ENCODE data around the gene FTH1. TPM values are rescaled to one million over a fixed set of nuclear protein-coding genes. Genes with fewer than 3 reads are reported as not detected.

Gene FTH1
- total and polyA plus RNA-seq, 2 of the 13 experiments (the other 11 are each of a cell fraction or from before 2014, with no cell fraction given): 607 to 760 TPM

DNA sequence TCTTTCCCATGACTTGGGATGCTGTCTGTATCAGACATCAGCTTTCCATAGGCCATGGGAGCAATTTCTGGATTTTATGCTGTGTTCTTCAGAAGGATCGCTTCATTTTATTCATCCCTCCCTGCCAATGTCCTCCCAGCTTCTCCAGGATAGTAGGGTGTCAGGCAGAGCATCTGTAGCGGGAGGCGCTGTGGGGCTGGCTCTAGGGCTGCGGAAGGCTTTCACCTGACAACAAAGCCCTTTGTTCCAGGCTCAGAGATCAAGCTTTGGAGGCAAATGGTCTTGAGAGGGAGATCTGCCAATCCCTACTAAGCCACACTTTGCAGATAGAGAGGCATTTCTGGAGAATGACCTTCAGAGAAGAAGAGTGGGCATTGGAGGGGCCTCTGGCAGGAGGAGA lies 29.5 kb upstream of the FTH1 start:
- ATAC-seq: peak; percentile 35; the same call in 2 of the 3 replicates
- 51% methylated on average over 4 of the region's 4 CpGs for WGBS (ENCODE audit: low lambda C conversion rate)
- POLR2A ChIA-PET: interaction anchor here (1.6 to 18.6 kb wide), 3 partner anchors 19 to 47 kb away, joined by 5 to 518 read pairs (median 323); partner anchors contain the start of gene FTH1
- TF ChIP-seq, protein P1, sequence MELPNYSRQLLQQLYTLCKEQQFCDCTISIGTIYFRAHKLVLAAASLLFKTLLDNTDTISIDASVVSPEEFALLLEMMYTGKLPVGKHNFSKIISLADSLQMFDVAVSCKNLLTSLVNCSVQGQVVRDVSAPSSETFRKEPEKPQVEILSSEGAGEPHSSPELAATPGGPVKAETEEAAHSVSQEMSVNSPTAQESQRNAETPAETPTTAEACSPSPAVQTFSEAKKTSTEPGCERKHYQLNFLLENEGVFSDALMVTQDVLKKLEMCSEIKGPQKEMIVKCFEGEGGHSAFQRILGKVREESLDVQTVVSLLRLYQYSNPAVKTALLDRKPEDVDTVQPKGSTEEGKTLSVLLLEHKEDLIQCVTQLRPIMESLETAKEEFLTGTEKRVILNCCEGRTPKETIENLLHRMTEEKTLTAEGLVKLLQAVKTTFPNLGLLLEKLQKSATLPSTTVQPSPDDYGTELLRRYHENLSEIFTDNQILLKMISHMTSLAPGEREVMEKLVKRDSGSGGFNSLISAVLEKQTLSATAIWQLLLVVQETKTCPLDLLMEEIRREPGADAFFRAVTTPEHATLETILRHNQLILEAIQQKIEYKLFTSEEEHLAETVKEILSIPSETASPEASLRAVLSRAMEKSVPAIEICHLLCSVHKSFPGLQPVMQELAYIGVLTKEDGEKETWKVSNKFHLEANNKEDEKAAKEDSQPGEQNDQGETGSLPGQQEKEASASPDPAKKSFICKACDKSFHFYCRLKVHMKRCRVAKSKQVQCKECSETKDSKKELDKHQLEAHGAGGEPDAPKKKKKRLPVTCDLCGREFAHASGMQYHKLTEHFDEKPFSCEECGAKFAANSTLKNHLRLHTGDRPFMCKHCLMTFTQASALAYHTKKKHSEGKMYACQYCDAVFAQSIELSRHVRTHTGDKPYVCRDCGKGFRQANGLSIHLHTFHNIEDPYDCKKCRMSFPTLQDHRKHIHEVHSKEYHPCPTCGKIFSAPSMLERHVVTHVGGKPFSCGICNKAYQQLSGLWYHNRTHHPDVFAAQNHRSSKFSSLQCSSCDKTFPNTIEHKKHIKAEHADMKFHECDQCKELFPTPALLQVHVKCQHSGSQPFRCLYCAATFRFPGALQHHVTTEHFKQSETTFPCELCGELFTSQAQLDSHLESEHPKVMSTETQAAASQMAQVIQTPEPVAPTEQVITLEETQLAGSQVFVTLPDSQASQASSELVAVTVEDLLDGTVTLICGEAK (IDR thresholded peaks at IDR 0.05): no peak
- TF ChIP-seq, protein P1 (CRISPR knock-in tag; IDR thresholded peaks at IDR 0.05): no peak
- no peak for TF ChIP-seq THAP9 (CRISPR knock-in tag; IDR thresholded peaks at IDR 0.05; ENCODE audit: borderline replicate concordance)
- TF ChIP-seq JARID2 (CRISPR knock-in tag; IDR thresholded peaks at IDR 0.05; ENCODE audit: insufficient replicate concordance): no peak
- TF ChIP-seq MATR3 (CRISPR knock-in tag; IDR thresholded peaks at IDR 0.05): no peak
- TF ChIP-seq PRDM15 (CRISPR knock-in tag; IDR thresholded peaks at IDR 0.05): no peak
- peak; percentile 51; the same call in 1 of the 2 replicates for TF ChIP-seq ZNF331 (CRISPR knock-in tag; IDR thresholded peaks at IDR 0.05)
- peak; percentile 97 for TF ChIP-seq SOX5 (CRISPR knock-in tag; IDR thresholded peaks at IDR 0.05; ENCODE audit: borderline replicate concordance)
- TF ChIP-seq ZNF205 (CRISPR knock-in tag; IDR thresholded peaks at IDR 0.05): no peak

More for the DNA sequence above, 29.5 kb upstream of the FTH1 start:
- Histone ChIP-seq H3K4me2 (ENCODE audit: low read depth, low read length) (no peak overlapping the region), H3K36me3 (replicated peaks in 1 of 2; ENCODE audit: control insufficient read depth in 1 of 2, insufficient read depth in 2 of 2, low read length in 2 of 2) (no peaks in the 10 kb centered on the region), H3K4me1 (ENCODE audit: insufficient read depth, low read length) (peaks cover 73% of the 10 kb centered on the region), H3K9me3 (ENCODE audit: low read length) (peaks cover 9% of the 10 kb centered on the region), H3K9ac (ENCODE audit: insufficient read depth, low read depth, low read length) (no peak overlapping the region), H3K79me2 (ENCODE audit: insufficient read depth, low read length) (no peaks in the 10 kb centered on the region), H3K27me3 (ENCODE audit: control insufficient read depth in 1 of 2, insufficient read depth in 2 of 2, low read length in 2 of 2) (no peaks in the 10 kb centered on the region), H3K27ac (ENCODE audit: extremely low read length, insufficient read depth, low read length) (peak overlapping the region; percentile 30), H2AFZ (ENCODE audit: low read length) (no peak overlapping the region), H3K4me3 (replicated peaks in 1 of 3; ENCODE audit: insufficient read depth in 1 of 3, low read depth in 2 of 3, low read length in 3 of 3) (no peak overlapping the region), H4K20me1 (ENCODE audit: insufficient read depth, low read length) (no peaks in the 10 kb centered on the region)
- CTCF ChIA-PET (ENCODE audit: low intra/inter-chr PET ratio, low total read pairs): no interaction called here
- in situ Hi-C loops (cut with HindIII; ENCODE audit: extremely low pct_ligation_motif_present, low pct_unique_long_range_greater_than_20kb): no loop called here
- DNase-seq (ENCODE audit: low spot score) (peak; percentile 69), FAIRE-seq (no peak)
- intact Hi-C loops (cut with micrococcal nuclease; ENCODE audit: unreplicated experiment): loop anchor here (2.0 kb wide), 1 partner anchor 16 kb away; no protein-coding TSS in a partner anchor
- BruUV-seq (replicated peaks): no TSS peak

All from HepG2 (cell line).